Ishikawa (cell line): ENCODE measurements around the gene GOLT1B.
A peak's percentile ranks its signal among the peaks of the same experiment; 100 is the strongest.

ENCODE experiments used
- CEBPB ChIP-seq: IDR thresholded peaks from 2 replicates; pipeline ENCODE4 v1.6.1; 2012
- CREB1 ChIP-seq: IDR thresholded peaks from 2 replicates; pipeline ENCODE4 v1.6.1; 2012; ENCODE audit warnings: low read depth
- EGR1 ChIP-seq: IDR thresholded peaks from 2 replicates; pipeline ENCODE4 v1.6.1; 2012
- EP300 ChIP-seq: IDR thresholded peaks from 2 replicates; pipeline ENCODE4 v1.6.1; 2012; ENCODE audit warnings: borderline replicate concordance
- FOXM1 ChIP-seq: IDR thresholded peaks from 2 replicates; pipeline ENCODE4 v1.6.1; 2012; ENCODE audit warnings: low read depth, borderline replicate concordance
- MAX ChIP-seq: IDR thresholded peaks from 2 replicates; pipeline ENCODE4 v1.6.1; 2012
- NFIC ChIP-seq: IDR thresholded peaks from 2 replicates; pipeline ENCODE4 v1.6.1; 2012
- RAD21 ChIP-seq: IDR thresholded peaks from 2 replicates; pipeline ENCODE4 v1.6.1; 2012; ENCODE audit warnings: low read depth
- REST ChIP-seq: IDR thresholded peaks from 2 replicates; pipeline ENCODE4 v1.6.1; 2012; ENCODE audit warnings: low read depth, mild to moderate bottlenecking
- TAF1 ChIP-seq: IDR thresholded peaks from 2 replicates; pipeline ENCODE4 v1.6.1; 2012; ENCODE audit warnings: low read depth, mild to moderate bottlenecking
- TCF12 ChIP-seq: IDR thresholded peaks from 2 replicates; pipeline ENCODE4 v1.6.1; 2012; ENCODE audit warnings: low read depth
- TEAD4 ChIP-seq: IDR thresholded peaks from 2 replicates; pipeline ENCODE4 v1.6.1; 2012
- USF1 ChIP-seq: IDR thresholded peaks from 2 replicates; pipeline ENCODE4 v1.6.1; 2012
- YY1 ChIP-seq: IDR thresholded peaks from 2 replicates; pipeline ENCODE4 v1.6.1; 2012; ENCODE audit warnings: low read depth
- ZBTB7A ChIP-seq: IDR thresholded peaks from 2 replicates; pipeline ENCODE4 v1.6.1; 2012; ENCODE audit warnings: low read depth

GOLT1B gene

GRCh38 chr12:21505888-21506287 lies 4.3 kb downstream of the GOLT1B start:
- TF ChIP-seq REST (peak; percentile 63), USF1 (no peak), EGR1 (no peak), TCF12 (no peak), YY1 (no peak), FOXM1 (no peak)

GRCh38 chr12:21507849-21508248 lies 6.3 kb downstream of the GOLT1B start:
- TF ChIP-seq RAD21: no peak
- no peak for TF ChIP-seq ZBTB7A
- TF ChIP-seq EP300: no peak
- TF ChIP-seq TEAD4: no peak
- TF ChIP-seq REST: no peak
- no peak for TF ChIP-seq TCF12
- no peak for TF ChIP-seq TAF1
- no peak for TF ChIP-seq FOXM1
- no peak for TF ChIP-seq CREB1

GRCh38 chr12:21509768-21510167 lies 8.2 kb downstream of the GOLT1B start:
- TF ChIP-seq USF1: no peak
- TF ChIP-seq MAX: no peak
- no peak for TF ChIP-seq ZBTB7A
- no peak for TF ChIP-seq EGR1
- TF ChIP-seq TAF1: no peak
- TF ChIP-seq NFIC: no peak
- no peak for TF ChIP-seq YY1
- TF ChIP-seq CEBPB: no peak
- no peak for TF ChIP-seq REST
- TF ChIP-seq TCF12: no peak
- TF ChIP-seq EP300: no peak
- TF ChIP-seq TEAD4: no peak
- no peak for TF ChIP-seq CREB1
- no peak for TF ChIP-seq FOXM1
- no peak for TF ChIP-seq RAD21

GRCh38 chr12:21516281-21516680 lies 14.7 kb downstream of the GOLT1B start:
- no peak for TF ChIP-seq ZBTB7A
- no peak for TF ChIP-seq EGR1
- no peak for TF ChIP-seq TEAD4
- TF ChIP-seq USF1: no peak

- TF ChIP-seq YY1 (no peak), TEAD4 (no peak)
Measured at GRCh38 chr12:21518451-21518850, 16.9 kb downstream of the GOLT1B start.
